Transverse colon (tissue), 4 donors: ENCODE data around the gene RACGAP1.

ENCODE experiments used
- CTCF ChIP-seq, 5 experiments: fragments of 200-600 bp in 3 of 5; fragments of 450-650 bp in 2 of 5; sonication (generic) in 3 of 5; IDR thresholded peaks; 1 replicate in 2 of 5; 2 replicates in 3 of 5; pipeline ENCODE4 v1.5.1; 2016 to 2017; ENCODE audit warnings: antibody characterized with exemption in 5 of 5, inconsistent platforms in 3 of 5, mild to moderate bottlenecking in 2 of 5, moderate library complexity in 1 of 5
- EP300 ChIP-seq: sonication (generic); formaldehyde crosslinking; IDR thresholded peaks from one replicate; pipeline ENCODE4 v1.6.1; 2017; ENCODE audit warnings: antibody characterized with exemption, low read depth
- POLR2AphosphoS5 ChIP-seq, 3 donors: sonication (generic); formaldehyde crosslinking; IDR thresholded peaks; one replicate each; pipeline ENCODE4 v1.6.1; 2016; ENCODE audit warnings: antibody characterized with exemption in 3 of 3

- TF ChIP-seq CTCF (IDR thresholded peaks at IDR 0.05), result no peak
- TF ChIP-seq EP300, result no peak
- TF ChIP-seq POLR2AphosphoS5 (IDR thresholded peaks at IDR 0.05), result no peak
Measured at GRCh38 chr12:50043308-50043707, 18.0 kb upstream of the RACGAP1 start.
